Measurements from ENCODE around the gene CNOT8.
"Not testable (repeated sequence)": the region's sequence is repeated elsewhere in the genome, so short reads cannot be mapped to it uniquely, and the experiment has no call there.

CNOT8 gene

GRCh38 chr5:154834053-154834452, 24.4 kb upstream of the CNOT8 start:
- TF ChIP-seq CTCF (conservative IDR thresholded peaks at IDR 0.05; ENCODE audit: low read length) = no peak
- DNase-seq (ENCODE audit: low read depth) = no peak
- H3K4me3 ChIP-seq (ENCODE audit: low read length) = no peak overlapping the region

- not testable (repeated sequence) for DNase-seq (ENCODE audit: low read depth); H3K4me3 ChIP-seq (ENCODE audit: low read length)
Observed at GRCh38 chr5:154835701-154836052, 22.8 kb upstream of the CNOT8 start.

- TF ChIP-seq CTCF (conservative IDR thresholded peaks at IDR 0.05; ENCODE audit: low read length) = no peak
- DNase-seq (ENCODE audit: low read depth) = no peak
- no peak overlapping the region for H3K4me3 ChIP-seq (ENCODE audit: low read length)
Observed at GRCh38 chr5:154836225-154836624, 22.2 kb upstream of the CNOT8 start.

- no peak overlapping the region for H3K4me3 ChIP-seq (ENCODE audit: low read length)
- TF ChIP-seq CTCF (conservative IDR thresholded peaks at IDR 0.05; ENCODE audit: low read length) = no peak
- DNase-seq (ENCODE audit: low read depth) = no peak
Observed at GRCh38 chr5:154837009-154837901, 21.2 kb upstream of the CNOT8 start.

DNA sequence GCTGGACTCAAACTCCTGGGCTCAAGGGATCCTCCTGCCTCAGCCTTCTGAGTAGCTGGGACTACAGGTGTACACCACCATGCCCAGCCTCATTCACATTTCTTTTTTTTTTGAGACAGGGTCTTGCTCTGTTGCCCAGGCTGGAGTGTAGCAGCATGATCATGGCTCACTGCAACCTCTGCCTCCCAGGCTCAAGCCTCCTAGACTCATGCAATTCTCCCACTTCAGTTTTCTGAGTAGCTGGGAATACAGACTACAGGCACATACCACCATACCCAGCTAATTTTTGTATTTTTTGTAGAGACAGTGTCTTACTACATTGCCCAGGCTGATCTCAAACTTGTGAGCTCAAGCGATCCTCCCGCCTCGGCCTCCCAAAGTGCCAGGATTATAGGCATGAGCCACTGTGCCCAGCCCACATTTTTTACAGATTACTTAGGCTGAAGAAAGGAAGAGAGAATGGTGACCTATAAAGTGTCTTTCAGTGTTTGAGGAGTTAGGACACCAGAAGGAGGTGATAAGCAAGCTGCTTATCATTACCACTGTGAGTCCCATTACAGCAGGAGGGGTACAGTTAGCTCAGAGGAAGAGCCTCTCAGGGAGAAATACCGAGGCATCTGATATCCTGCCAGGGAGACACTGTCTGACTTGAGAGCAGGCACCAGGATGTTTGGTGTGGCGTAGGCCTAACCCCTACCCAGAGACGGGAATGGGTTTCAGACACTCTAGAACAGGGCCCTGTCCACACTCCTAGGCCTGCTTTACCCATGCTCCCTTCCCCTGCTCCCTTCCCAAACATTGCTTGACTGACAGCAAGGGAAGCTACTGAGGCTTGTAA, 17.8 kb upstream of the CNOT8 start:
- no peak overlapping the region for H3K4me3 ChIP-seq (ENCODE audit: low read length)
- no peak for DNase-seq (ENCODE audit: low read depth)
- TF ChIP-seq CTCF (conservative IDR thresholded peaks at IDR 0.05; ENCODE audit: low read length) = no peak

DNA sequence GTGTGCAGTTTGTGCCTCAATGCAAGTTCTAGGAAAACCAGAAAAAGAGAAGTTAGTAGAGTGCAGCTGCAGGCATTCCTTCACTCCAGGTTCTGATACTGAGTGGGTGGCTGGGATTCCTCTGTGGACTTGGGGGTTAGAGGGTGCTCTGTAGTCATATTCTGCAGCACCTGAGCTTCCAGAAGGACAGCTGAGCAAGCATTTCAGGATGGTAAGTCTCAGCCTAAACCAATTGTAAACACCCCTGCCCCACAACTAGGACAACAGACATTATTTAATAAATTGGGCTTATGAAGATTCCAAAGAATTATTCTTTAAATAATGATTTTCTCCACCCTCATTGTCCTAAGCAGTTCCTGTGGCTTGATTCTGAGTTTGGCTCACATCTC, 17.2 kb upstream of the CNOT8 start:
- DNase-seq (ENCODE audit: low read depth) = no peak
- TF ChIP-seq CTCF (conservative IDR thresholded peaks at IDR 0.05; ENCODE audit: low read length) = no peak
- H3K4me3 ChIP-seq (ENCODE audit: low read length) = no peak overlapping the region

- no peak overlapping the region for H3K4me3 ChIP-seq (ENCODE audit: low read length)
- TF ChIP-seq CTCF (conservative IDR thresholded peaks at IDR 0.05; ENCODE audit: low read length) = no peak
- no peak for DNase-seq (ENCODE audit: low read depth)
Observed at GRCh38 chr5:154842689-154843530, 15.5 kb upstream of the CNOT8 start.
